DOHH2 (cell line): ENCODE results near the gene ANO10.
"Not testable (repeated sequence)": the region's sequence is repeated elsewhere in the genome, so short reads cannot be mapped to it uniquely, and the experiment has no call there.

Experiments used
- CTCF ChIP-seq: fragments of 200-600 bp; sonication (generic); IDR thresholded peaks from one replicate; pipeline ENCODE4 v1.5.1; 2014; ENCODE audit warnings: antibody characterized with exemption, mild to moderate bottlenecking, low read depth, low read length; ENCODE audit not compliant: poor library complexity, severe bottlenecking
- EZH2phosphoT487 ChIP-seq: fragments of 200-600 bp; sonication (generic); IDR thresholded peaks from 2 replicates; pipeline ENCODE4 v1.6.1; 2017; ENCODE audit warnings: borderline replicate concordance, mild to moderate bottlenecking, antibody characterized with exemption, low read length, moderate library complexity, mixed read lengths

- TF ChIP-seq CTCF, EZH2phosphoT487: not testable (repeated sequence)
Measured at GRCh38 chr3:43491807-43492206, 130.0 kb downstream of the ANO10 start.
